ENCODE measurements around the gene IL12RB1. TPM values are rescaled to one million over a fixed set of nuclear protein-coding genes. Genes with fewer than 3 reads are reported as not detected.

The IL12RB1 gene
- total and polyA plus RNA-seq, 10 donors, result 9.9 to 31.6 (median 24.2) TPM

- 92 to 98% (median 96%) methylated on average over 11 to 12 of the region's 12 CpGs for WGBS, 5 donors
- no peak for DNase-seq
- no peak for TF ChIP-seq POLR2A (IDR thresholded peaks at IDR 0.05)
- peak in 1 of 3 donors; percentile 15 for TF ChIP-seq POLR2AphosphoS5 (IDR thresholded peaks at IDR 0.05)
- peaks cover 0 to 100% (median 86%) of the 10 kb centered on the region in 6 donors for H3K36me3 ChIP-seq
- no peak overlapping the region for H3K4me3 ChIP-seq
- no peaks in the 10 kb centered on the region for H3K27me3 ChIP-seq (replicated peaks in 1 of 7)
- no peaks in the 10 kb centered on the region for H3K9me3 ChIP-seq
- peak overlapping the region in 3 of 8 donors; percentile 53 to 64 (median 59) for H3K27ac ChIP-seq
- intact Hi-C loops (cut with DNase I; ENCODE audit: low total_unique reads), result no loop called here
- H3K4me1 ChIP-seq, result peaks cover 0 to 38% (median 2%) of the 10 kb centered on the region in 6 donors
Observed at GRCh38 chr19:18128805-18129204, 42.1 kb upstream of the IL12RB1 start.

GRCh38 chr19:18128044-18128443 is 41.3 kb upstream of the IL12RB1 start:
- WGBS, 5 donors, result 55 to 90% (median 57%) methylated on average over 3 of the region's 3 CpGs
- Histone ChIP-seq H3K27me3 (replicated peaks in 1 of 7) (no peaks in the 10 kb centered on the region), H3K4me1 (peaks cover 0 to 44% (median 2%) of the 10 kb centered on the region in 6 donors), H3K9me3 (no peaks in the 10 kb centered on the region), H3K27ac (peak overlapping the region in 5 of 8 donors; percentile 38 to 64 (median 59)), H3K36me3 (peaks cover 0 to 100% (median 86%) of the 10 kb centered on the region in 6 donors), H3K4me3 (no peak overlapping the region)
- TF ChIP-seq POLR2A (IDR thresholded peaks at IDR 0.05) (no peak), POLR2AphosphoS5 (IDR thresholded peaks at IDR 0.05) (peak in 1 of 3 donors; percentile 41)
- TF ChIP-seq, protein P1, sequence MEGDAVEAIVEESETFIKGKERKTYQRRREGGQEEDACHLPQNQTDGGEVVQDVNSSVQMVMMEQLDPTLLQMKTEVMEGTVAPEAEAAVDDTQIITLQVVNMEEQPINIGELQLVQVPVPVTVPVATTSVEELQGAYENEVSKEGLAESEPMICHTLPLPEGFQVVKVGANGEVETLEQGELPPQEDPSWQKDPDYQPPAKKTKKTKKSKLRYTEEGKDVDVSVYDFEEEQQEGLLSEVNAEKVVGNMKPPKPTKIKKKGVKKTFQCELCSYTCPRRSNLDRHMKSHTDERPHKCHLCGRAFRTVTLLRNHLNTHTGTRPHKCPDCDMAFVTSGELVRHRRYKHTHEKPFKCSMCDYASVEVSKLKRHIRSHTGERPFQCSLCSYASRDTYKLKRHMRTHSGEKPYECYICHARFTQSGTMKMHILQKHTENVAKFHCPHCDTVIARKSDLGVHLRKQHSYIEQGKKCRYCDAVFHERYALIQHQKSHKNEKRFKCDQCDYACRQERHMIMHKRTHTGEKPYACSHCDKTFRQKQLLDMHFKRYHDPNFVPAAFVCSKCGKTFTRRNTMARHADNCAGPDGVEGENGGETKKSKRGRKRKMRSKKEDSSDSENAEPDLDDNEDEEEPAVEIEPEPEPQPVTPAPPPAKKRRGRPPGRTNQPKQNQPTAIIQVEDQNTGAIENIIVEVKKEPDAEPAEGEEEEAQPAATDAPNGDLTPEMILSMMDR (IDR thresholded peaks at IDR 0.05 in 8 of 11, conservative IDR thresholded peaks at IDR 0.05 in 3 of 11), result no peak
- DNase-seq, result no peak
- intact Hi-C loops (cut with DNase I; ENCODE audit: low total_unique reads), result no loop called here

GRCh38 chr19:18126097-18126496 is 39.4 kb upstream of the IL12RB1 start:
- Histone ChIP-seq H3K36me3 (peaks cover 0 to 100% (median 86%) of the 10 kb centered on the region in 6 donors), H3K27me3 (replicated peaks in 1 of 7) (no peaks in the 10 kb centered on the region), H3K9me3 (no peaks in the 10 kb centered on the region), H3K4me1 (peaks cover 0 to 64% (median 2%) of the 10 kb centered on the region in 6 donors), H3K4me3 (no peak overlapping the region), H3K27ac (no peak overlapping the region)
- no peak for DNase-seq
- 73 to 100% (median 92%) methylated on average over 2 of the region's 2 CpGs for WGBS, 5 donors
- TF ChIP-seq, protein P1 (IDR thresholded peaks at IDR 0.05 in 8 of 11, conservative IDR thresholded peaks at IDR 0.05 in 3 of 11), result no peak
- TF ChIP-seq POLR2AphosphoS5 (IDR thresholded peaks at IDR 0.05), result no peak
- TF ChIP-seq POLR2A (IDR thresholded peaks at IDR 0.05), result no peak
- intact Hi-C loops (cut with DNase I; ENCODE audit: low total_unique reads), result no loop called here

GRCh38 chr19:18123819-18124218 is 37.1 kb upstream of the IL12RB1 start:
- no peak for TF ChIP-seq POLR2A (IDR thresholded peaks at IDR 0.05)
- peak in 1 of 3 donors; percentile 34 for TF ChIP-seq POLR2AphosphoS5 (IDR thresholded peaks at IDR 0.05)
- TF ChIP-seq, protein P1 (IDR thresholded peaks at IDR 0.05 in 8 of 11, conservative IDR thresholded peaks at IDR 0.05 in 3 of 11), result no peak
- Histone ChIP-seq H3K27me3 (replicated peaks in 1 of 7) (no peaks in the 10 kb centered on the region), H3K4me3 (no peak overlapping the region), H3K27ac (no peak overlapping the region), H3K36me3 (peaks cover 0 to 87% (median 67%) of the 10 kb centered on the region in 6 donors), H3K9me3 (no peaks in the 10 kb centered on the region), H3K4me1 (peaks cover 8 to 82% (median 21%) of the 10 kb centered on the region in 6 donors)
- intact Hi-C loops (cut with DNase I; ENCODE audit: low total_unique reads), result no loop called here
- 79 to 89% (median 80%) methylated on average over 21 to 26 of the region's 26 CpGs for WGBS, 5 donors
- no peak for DNase-seq
